CD4-positive, alpha-beta T cell treated with Interleukin-4 for 1 hour (primary cell): ENCODE data around the gene ZMYND19.
"Not testable (repeated sequence)": the region's sequence is repeated elsewhere in the genome, so short reads cannot be mapped to it uniquely, and the experiment has no call there.

Experiments used
- DNase-seq, 2 donors: peaks; one replicate each; pipeline ENCODE4 v3.0.0-alpha.2; 2020 to 2022

The ZMYND19 gene

DNA sequence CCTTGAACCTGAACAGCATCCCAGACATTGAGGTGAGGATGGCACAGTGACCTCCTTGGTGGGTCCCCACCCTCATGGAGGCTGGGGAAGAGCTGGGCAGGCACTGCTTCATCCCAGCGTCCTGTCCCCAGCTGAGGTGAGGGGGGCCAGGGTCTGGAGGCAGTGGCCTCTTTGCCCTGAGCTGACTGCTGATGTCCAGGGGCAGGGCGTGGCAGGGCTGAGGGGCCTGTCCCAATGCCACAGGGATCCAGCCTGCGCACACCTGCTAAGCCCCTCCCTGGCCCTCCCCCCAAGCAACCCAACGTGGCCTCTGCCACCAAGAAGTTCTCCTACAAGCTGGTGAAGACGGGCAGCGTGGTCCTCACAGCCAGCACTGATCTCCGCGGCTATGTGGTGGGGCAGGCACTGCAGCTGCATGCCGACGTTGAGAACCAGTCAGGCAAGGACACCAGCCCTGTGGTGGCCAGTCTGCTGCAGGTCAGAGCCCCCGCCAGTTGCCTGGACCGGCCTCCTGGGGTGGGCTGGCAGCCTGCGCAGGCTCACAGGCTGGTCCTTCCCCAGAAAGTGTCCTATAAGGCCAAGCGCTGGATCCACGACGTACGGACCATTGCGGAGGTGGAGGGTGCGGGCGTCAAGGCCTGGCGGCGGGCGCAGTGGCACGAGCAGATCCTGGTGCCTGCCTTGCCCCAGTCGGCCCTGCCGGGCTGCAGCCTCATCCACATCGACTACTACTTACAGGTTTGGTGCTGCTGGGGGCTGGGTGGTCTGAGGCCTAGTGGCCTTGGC, 23.6 kb upstream of the ZMYND19 start:
- DNase-seq = no peak

DNA sequence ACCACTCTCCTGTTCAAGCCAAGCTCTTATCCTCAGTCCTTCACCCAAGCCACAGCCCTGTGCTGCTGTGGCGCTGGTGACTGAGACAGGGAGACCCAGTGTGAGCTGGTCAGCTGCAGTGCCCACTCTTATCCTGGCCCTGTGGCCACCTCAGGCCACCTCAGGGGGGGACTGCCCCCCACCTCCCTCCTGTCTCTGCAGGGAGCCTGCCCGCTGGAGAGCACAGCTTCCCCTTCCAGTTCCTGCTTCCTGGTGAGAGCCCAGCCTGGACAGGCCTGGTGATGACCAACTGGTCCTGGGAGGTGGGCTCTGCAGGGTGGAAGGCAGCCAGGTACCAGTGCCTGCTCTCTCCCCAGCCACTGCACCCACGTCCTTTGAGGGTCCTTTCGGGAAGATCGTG, 22.9 kb upstream of the ZMYND19 start:
- DNase-seq = no peak

DNA sequence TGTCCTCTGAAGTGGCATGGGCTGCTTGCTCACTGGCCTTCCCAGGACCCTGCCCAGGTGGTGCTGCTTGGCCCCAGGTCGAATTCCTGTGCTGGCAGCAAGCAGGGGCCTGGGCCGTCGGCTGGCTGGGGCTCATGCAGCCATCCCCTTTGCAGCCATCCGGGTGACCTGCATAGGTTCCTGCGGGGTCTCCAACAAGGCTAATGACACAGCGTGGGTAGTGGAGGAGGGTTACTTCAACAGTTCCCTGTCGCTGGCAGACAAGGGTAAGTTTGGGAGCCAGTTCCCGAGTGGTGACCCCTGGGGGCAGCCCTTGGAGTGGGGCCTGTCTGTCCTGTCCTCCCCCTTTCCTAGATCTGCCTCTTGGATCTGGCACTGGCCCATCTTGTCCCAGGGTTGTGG, 22.4 kb upstream of the ZMYND19 start:
- no peak for DNase-seq

DNA sequence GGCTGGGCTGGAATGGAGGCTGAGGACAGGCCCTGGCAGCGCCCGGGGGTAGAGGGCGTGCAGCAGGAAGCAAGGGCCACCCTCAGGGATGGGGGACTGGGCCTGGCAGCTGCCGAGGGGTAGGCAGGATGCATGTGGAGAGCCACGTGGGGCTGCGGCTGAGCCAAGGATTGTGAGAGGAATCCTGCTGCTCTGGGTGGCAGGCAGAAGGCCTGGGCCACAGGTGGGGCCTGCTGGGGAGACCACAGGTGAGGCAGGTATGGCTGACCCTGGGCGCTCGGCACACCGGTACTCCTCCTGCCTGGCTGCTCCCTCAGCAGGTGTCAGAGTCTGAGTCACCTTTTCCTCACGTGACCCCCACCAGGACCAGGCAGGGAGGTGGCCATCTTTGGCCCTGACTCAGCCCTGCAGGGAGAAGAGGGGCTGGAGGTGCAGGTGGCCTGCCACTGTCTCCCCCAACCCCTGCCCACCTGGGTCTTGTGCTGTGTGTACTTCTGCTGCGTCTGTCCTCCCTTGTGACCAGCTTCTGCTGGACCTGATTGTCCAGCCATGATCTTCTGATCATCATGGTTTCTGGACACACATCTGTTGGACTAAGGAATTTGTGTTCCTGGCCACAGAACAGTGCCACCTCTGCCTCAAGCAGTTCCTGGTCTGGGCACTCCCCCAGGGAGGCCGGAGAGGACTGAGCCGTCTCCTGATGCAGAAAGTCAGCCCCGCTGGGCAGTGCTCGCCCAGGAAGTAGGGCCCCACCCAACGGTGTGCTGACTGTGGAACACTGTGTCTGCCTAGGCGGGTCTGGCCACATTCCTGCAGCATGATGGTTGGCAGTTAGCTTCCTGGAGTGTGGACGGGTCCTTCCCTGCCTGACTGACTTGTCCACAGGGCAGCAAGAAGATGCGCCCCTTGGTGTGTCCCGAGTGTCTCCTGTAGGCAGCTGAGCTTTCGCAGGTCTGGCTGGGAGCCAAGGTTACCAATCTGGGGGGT, 21.6 kb upstream of the ZMYND19 start:
- no peak for DNase-seq

DNA sequence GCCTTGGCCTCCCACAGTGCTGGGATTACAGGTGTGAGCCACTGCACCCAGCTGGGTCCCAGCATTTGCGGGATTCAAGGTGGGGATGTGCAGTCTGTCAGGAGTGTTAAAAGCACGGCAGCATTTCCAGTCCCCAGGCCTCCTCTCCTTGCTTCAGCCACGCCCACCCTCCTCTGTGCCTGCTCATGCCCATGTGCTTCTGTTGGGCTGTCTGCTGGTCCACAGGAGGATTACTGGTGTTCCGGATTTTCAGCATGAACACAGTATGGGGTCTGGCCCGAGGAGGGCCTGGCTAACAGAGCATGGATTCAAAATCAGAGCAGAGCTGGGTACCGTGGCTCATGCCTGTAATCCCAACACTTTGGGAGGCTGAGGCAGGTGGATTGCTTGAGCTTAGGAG, 20.6 kb upstream of the ZMYND19 start:
- DNase-seq = no peak

DNA sequence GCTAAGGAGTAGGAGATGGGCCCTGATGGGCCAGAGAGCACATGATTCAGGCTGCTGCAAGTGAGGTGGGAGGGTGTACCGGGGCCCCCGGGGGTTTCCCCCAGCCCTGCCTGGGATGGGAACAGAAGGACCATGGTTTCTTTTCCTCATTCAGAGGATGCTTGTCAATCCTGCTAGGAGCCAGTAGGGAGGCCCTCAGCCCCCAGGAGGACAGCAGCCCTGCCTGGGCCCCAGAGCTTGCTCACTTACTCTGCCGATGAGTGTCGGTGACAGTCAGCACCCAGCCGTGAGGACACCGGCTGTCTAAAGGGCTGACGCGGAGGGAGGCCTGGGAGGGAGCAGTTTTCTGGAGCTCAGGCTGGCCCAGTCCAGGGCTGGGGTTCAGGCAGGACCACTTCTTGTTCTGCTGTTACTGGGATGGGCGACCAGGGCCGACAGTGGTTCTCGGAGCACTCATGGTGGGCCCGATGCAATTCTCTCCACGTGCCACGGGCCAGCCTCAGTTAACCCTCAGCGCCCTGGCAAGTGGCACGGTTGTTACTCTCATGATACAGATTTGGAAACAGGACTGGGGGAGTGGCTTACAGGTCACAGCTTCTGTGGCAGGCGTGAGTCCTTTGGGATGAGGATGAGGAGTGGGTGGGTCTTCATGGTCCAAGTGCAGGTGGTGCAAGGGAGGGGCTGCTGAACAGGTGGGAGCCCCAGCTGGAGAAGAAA, 17.0 kb upstream of the ZMYND19 start:
- DNase-seq = no peak

DNA sequence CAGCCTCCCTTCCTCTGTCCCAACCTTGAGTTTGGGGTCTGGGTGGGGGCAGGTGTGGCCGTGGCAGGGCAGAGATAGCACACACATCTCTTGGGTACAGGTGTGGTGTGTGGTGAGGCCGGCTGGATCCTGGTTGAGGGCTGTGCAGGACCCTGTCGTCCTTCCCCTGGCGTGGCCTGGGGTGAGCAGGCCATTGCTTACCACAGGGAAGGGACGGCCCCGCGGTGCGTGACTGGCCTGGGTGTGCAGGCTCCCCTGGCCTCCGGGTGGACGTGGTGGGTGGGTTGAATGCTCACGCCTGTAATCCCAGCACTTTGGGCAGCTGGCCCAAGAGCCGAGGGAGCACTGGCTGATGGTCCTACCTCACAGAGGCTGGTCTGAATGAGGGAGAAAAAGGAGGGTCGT, 16.4 kb upstream of the ZMYND19 start:
- no peak for DNase-seq

DNA sequence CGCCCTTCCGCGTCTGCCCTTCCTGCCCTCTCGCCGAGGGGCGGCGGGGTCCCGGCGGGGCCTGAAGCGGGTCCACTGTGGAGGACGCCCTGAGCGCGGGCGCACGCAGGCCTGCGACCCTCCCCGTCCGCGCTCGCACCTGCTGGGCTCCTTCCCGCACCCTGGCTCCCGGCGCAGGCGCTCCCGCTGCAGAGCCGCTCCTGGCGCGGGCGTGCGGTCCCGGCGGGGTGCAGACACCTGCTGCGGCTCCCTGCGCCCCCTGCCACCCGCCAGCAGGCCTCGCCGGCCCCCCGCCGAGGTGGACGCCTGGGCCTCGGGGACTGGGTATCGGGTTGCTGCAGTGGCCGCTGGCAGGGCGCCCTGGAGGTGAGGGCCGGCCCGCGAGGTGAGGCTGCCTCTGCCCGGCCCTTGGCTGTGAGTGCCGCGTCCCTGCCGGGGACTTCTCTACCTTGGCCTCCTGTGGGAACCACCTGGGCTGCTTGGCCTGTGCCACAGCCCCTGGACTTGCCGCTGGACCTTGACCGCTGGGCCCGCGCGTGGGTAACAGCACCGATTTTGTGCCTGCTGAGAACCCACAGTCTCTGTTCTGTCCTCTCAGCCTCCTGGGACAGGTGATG, 15.8 kb upstream of the ZMYND19 start:
- no peak for DNase-seq

DNA sequence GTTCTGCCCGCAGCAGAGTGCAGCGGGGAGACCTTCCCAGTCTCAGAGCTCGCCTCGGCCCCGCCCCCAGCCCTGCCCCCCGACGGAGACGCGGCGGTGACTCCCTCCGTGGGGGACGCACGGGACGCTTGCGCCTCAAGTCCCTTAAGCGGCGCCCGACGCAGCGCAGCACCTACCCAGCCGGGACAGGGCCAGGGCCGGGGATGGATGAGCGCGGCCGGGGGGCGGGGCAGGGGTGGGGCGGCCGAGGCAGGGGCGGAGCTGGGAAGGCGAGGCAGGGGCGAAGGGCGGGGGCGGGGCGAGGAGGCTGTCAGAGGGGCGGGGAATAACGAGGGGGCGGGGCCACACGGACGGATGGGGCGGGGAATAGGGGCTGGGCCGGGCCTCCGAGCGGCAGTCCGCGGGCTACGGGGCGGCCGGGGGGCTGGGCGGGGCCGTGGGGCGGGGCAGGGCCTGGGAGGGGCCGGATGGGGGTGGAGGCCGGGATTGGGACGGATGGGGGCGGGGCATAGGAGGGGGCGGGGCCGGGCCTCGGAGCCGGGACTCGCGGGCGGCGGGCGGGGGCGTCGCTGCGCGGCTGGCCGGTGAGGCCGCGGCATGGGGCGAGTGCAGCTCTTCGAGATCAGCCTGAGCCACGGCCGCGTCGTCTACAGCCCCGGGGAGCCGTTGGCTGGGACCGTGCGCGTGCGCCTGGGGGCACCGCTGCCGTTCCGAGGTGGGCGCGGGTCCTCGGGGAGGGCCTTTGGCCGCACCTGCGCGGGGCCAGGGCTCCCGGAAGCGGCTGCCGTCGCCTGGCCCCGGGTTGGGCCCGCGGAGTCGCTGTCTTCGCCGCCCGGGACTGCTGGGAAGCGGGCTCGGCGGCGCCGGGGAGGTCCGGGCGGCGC, 15.1 kb upstream of the ZMYND19 start, which contains the start of gene ARRDC1:
ARRDC1 (plus strand) TSS at position 566 of the 884 bp plus-strand sequence; CDS start at position 598, 32 bp downstream.
- peak; percentile 94 to 95 for DNase-seq

DNA sequence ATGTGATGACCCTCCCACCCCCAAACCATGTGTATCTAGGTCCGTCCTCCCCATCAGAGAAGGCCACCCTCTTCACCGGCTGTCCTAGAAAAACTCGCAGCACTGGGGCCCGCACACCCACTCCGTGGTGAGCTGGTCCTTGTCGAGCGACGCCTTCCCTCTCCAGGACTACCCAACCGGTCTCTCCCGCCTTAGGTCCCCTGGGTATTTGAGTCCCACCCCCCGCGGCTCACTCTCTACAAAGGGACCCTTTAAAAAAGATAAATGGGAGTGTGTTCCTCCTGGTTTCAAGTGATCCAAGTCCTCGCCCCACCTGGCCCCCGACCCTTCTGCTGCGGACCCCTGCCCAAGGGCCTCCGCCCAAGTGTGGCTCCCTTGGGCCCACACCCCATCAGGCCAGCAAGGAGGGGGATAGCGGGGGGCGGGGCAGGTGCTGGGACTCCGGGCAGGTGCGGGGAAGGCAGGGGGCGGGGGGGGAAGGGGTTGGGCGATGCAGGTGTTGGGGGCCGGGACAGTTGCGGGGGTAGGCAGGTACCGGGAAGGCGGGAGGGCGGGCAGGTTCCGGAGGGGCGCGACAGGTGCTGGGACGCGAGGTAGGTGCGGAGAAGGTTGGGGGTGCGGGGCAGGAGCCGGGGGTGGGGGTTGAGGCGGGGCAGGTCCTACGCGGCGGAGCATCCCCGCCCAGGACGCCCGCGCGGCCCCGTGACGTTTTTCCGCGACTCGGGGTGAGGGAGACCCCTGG, 14.2 kb upstream of the ZMYND19 start:
- DNase-seq = no peak

DNA sequence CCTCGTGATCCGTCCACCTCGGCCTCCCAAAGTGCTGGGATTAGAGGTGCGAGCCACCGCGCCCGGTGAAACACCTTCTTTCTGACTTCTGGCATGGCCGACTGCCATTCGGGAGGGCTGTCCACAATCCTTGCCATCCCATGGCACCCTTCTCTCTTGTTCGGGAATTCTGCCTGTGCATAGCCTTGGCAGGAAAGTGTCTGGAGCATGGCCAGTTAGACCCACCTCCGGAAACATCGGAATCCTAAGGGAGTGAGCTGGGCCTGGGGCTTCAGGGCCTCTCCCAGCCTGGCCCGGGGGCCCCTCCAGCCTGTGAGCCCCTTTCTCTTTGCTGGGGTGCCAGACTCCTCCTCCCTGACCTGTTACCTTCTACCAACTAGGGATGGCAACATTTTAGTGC, 13.6 kb upstream of the ZMYND19 start:
- no peak for DNase-seq

DNA sequence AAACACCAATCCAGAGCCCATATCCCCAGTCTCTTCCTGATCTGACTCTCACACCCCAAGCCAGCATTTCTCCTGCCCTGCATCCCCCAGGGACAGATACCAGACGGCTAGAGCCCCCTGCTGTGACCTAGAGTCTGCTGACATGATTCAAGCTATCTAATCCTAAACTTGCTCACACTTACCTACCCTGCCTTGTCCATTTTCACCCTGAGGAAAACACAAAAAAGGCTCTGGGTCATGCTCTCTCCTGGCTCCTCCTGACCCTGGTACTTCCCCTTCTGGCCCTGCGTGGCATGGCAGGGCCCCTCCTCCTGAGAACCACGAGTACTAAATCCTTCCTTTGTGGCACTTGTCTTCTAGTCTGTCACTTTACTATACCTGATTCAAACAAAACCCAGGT, 12.3 kb upstream of the ZMYND19 start:
- no peak for DNase-seq

DNA sequence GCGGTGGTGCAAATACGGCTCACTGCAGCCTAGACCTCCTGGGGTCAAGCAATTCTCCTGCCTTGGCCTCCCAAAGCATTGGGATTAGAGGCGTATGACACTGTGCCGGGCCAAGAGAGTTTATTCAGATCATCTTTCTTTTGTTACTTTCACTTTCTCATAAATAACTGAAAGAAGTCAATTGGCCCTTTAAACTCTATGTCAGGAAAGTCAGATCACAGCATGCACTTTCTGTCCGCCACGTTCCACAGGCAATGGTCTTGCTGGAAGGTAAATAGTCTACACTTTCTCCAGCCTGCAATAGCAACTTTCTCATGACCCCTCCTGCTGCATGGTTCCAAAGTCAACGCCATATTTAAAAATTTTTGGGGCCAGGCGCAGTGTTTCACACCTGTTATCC, 8.6 kb upstream of the ZMYND19 start:
- no peak for DNase-seq

DNA sequence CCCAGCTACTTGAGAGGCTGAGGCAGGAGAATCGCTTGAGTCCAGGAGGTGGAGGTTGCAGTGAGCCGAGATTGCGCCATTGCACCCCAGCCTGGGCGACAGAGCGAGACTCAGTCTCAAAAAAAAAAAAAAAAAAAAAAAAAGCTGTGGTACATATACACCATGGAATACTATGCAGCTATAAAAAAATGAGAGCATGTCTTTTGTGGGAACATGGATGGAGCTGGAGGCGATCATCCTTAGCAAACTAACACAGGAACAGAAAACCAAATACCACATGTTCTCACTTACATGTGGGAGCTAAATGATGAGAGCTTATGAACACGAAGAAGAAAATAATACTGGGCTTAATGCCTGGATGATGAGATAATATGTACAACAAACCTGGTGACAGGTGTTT, 6.3 kb upstream of the ZMYND19 start:
- not testable (repeated sequence) for DNase-seq

DNA sequence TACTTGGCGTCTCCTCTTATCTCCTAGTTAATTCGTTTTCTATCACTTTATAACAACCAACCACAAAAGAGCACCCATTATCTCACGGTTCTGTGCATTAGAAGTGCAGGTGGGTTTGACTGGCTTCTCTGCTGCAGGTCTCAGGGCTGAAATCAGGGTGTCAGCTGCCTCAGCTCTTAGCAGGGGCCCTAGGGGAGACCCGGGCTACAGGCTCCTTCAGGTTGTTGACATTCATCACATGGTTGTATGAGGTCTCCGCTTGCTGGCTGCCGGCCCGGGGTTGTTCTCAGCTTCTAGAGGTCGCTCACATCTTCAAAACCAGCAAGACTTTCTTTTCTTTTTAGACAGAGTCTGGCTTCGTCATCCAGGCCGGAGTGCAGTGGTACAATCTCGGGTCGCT, 2.9 kb upstream of the ZMYND19 start:
- no peak for DNase-seq

DNA sequence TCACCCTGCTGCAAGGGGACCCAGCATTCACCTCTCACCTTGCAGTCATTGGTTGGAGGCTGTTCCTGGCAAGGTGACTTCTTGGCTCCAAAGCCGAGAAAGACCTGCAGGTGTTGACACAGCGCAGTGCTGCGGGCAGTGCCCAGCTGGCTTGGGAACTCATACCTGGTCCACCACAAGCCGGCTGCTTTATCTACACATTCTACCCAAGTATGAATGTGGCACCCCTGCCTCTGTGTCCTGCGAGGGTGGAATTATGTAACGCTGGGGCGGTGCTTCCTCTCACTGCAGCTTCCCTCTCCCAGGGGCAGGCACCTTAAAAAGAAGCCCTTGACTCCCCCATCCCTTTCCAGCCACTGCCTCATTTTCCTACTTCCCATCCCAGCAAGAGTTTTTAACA, 2.5 kb upstream of the ZMYND19 start:
- no peak for DNase-seq

DNA sequence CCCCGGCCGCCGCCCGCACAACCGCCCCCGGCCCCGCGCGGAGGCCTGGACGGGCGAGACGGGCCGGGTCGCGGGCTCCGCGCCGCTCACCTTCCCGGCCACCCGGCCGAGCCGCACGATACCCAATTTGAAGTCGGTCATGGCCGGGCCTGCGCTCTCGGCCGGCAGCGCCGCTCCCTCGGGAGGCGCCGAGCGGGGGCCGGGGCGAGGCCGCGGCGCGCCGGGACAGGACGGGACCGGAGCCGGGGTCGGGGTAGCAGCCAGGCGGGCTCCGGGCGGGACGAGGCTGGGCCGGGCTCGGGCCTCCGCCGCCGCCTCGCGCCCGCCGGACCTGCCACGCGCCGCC, 216 bp downstream of the ZMYND19 start:
- DNase-seq = no peak

DNA sequence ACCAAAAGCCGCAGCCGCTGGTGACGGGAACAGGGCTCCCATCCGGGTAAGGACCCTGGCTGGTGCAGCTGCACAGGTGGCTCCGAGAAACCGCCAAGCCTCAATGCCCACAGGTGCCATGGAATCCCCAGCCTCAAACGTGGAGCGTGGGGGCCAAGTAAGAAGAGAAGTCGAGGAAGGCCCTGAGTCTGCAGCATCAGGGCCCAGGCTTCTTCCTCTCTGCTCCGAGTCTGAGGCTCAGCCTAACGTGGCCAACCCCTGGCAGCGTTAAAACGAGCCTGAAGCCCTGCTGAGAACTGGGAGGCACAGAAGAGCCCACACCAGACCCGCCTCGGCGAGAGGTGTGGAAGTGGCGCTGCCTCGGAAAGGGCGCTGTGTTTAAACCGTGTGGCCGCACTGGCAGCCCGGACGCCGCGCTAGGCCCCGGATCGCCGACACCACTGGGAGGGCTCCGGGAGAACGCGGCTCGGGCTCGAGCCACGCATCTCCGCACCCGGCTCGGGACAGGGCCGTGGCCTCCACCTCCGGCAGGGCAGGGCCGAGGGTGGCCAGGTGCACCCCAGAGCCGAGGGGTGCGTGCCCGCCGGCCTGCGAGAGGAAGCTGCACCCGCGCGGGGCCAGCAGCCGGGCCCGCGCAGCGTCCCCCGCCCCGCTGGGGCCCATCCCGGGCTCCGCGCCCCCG, 730 bp downstream of the ZMYND19 start:
- no peak for DNase-seq

DNA sequence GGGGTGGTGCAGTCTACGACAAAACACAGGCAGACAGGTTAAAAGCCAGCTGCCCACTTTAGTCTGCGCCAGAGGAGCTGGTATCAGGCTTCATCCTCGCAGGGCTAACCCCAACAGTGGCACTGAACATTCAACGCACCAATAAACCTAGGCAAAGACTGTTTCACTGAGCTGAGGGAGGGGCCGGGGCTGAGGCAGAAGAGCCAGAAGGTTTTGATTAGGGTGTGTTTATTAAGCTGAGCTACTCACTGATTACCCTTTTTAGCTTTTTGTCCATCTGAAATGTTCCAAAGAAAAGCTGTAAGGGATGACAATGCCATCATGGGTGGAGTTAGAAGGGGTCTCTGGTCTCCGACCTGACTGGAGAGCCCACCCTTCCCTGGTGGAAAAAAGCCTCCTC, 1.4 kb downstream of the ZMYND19 start:
- DNase-seq = no peak

DNA sequence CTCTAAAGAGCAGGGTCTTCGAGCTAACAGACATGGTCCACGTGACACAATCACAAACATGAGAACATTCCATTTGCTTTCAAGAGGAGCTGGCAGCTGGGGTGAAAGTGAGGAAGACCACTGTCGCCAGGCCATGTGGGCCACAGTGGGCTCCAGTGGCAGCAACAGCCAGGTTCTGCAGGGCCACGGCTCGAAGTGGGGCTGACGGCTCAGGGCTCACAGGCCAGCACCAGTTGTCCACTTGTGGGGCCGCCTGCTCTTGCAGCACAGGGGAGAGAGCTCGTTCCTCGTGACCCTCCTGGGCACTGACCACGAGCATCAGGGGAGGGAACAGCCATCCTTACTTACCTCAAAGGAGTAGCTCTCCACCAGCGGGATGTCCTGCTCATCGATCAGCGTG, 2.0 kb downstream of the ZMYND19 start:
- DNase-seq = no peak

DNA sequence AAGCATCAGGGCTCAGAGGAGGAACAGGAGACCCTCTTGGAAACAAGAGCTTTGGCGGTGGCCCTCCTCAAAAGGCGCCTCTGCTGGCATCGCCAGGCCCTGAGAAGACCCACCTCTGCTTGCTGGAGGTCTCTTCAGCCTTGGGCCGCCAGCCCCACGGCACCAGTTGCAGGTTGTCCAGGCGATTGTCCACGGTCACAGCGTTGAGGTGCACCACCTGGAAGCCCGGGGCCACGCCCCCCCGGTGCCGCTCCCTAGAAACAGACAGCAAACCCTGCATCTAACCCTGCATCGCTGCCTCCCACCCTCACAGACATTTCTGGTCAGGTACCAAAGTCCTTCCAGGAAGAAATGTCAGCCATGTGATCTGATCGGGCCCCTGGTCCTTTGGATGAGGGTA, 3.5 kb downstream of the ZMYND19 start:
- no peak for DNase-seq
